HepG2 (cell line): ENCODE results near the gene PAK2. TPM values are rescaled to one million over a fixed set of nuclear protein-coding genes. Genes with fewer than 3 reads are reported as not detected.

Experiments used
- ATF7 ChIP-seq, 2 experiments: fragments of 450-650 bp in 1 of 2; sonication (generic) in 1 of 2; formaldehyde crosslinking in 1 of 2; IDR thresholded peaks; 2 replicates each; pipeline versions ENCODE4 v1.4.0 to v1.6.1; 2016 to 2020; ENCODE audit warnings: antibody characterized with exemption in 1 of 2, mild to moderate bottlenecking in 1 of 2, missing genetic modification reagents in 1 of 2
- CBX5 ChIP-seq: sonication (generic); formaldehyde crosslinking; IDR thresholded peaks from 2 replicates; pipeline ENCODE4 v1.4.0; 2020; ENCODE audit warnings: missing genetic modification reagents, borderline replicate concordance
- CENPX ChIP-seq: sonication (generic); formaldehyde crosslinking; IDR thresholded peaks from 2 replicates; pipeline ENCODE4 v1.9.0; 2021; ENCODE audit warnings: mild to moderate bottlenecking, missing genetic modification reagents, moderate library complexity
- FLYWCH1 ChIP-seq: sonication (generic); formaldehyde crosslinking; IDR thresholded peaks from 2 replicates; pipeline ENCODE4 v1.8.1; 2023; ENCODE audit warnings: mild to moderate bottlenecking, missing genetic modification reagents
- FOXO1 ChIP-seq: sonication (generic); formaldehyde crosslinking; IDR thresholded peaks from 2 replicates; pipeline ENCODE4 v1.4.0; 2020; ENCODE audit warnings: missing genetic modification reagents
- MED1 ChIP-seq: sonication (generic); formaldehyde crosslinking; IDR thresholded peaks from 2 replicates; pipeline ENCODE4 v1.4.0; 2020; ENCODE audit warnings: missing genetic modification reagents
- NR2F1 ChIP-seq, 2 experiments: fragments of 450-650 bp in 1 of 2; formaldehyde crosslinking in 1 of 2; IDR thresholded peaks; 2 replicates each; pipeline versions ENCODE4 v1.5.0 to v1.6.1; 2016 to 2020; ENCODE audit warnings: mild to moderate bottlenecking in 1 of 2, missing compliant biosample characterization in 1 of 2, missing genetic modification reagents in 1 of 2, moderate library complexity in 1 of 2
- PLRG1 ChIP-seq: fragments of 450-650 bp; conservative IDR thresholded peaks from 2 replicates; pipeline ENCODE4 v1.6.1; 2016
- SCMH1 ChIP-seq: sonication (generic); formaldehyde crosslinking; IDR thresholded peaks from 2 replicates; pipeline ENCODE4 v1.9.0; 2021; ENCODE audit warnings: missing genetic modification reagents, mild to moderate bottlenecking, borderline replicate concordance
- SETDB1 ChIP-seq: sonication (generic); formaldehyde crosslinking; IDR thresholded peaks from 2 replicates; pipeline ENCODE4 v1.5.1; 2020; ENCODE audit warnings: missing genetic modification reagents, mild to moderate bottlenecking, borderline replicate concordance
- SP5 ChIP-seq: IDR thresholded peaks from 2 replicates; pipeline ENCODE4 v1.6.1; 2016; ENCODE audit warnings: low read depth, borderline replicate concordance
- SRSF9 ChIP-seq: fragments of 200-400 bp; formaldehyde crosslinking; IDR thresholded peaks from 2 replicates; pipeline ENCODE4 v1.6.1; 2018; ENCODE audit warnings: borderline replicate concordance, mild to moderate bottlenecking, low read depth, low read length; ENCODE audit not compliant: insufficient read depth, poor library complexity, severe bottlenecking
- TAF15 ChIP-seq: fragments of 200-400 bp; formaldehyde crosslinking; IDR thresholded peaks from one replicate; pipeline ENCODE4 v1.6.1; 2018; ENCODE audit warnings: mild to moderate bottlenecking, low read depth, low read length; ENCODE audit not compliant: poor library complexity, severe bottlenecking
- ZNF367 ChIP-seq: sonication (generic); formaldehyde crosslinking; IDR thresholded peaks from 2 replicates; pipeline ENCODE4 v1.4.0; 2020; ENCODE audit warnings: missing genetic modification reagents, borderline replicate concordance
- ZNF746 ChIP-seq: sonication (generic); formaldehyde crosslinking; IDR thresholded peaks from 2 replicates; pipeline ENCODE4 v1.8.0; 2022; ENCODE audit warnings: mild to moderate bottlenecking, missing genetic modification reagents
- ZSCAN22 ChIP-seq: sonication (generic); formaldehyde crosslinking; IDR thresholded peaks from 2 replicates; pipeline ENCODE4 v1.4.0; 2020; ENCODE audit warnings: mild to moderate bottlenecking, missing genetic modification reagents
- polyA plus RNA-seq, 8 experiments: library from polyadenylated mRNA; depleted of rRNA in 3 of 8; stranded (reverse) in 7 of 8; unstranded in 1 of 8; fragments of >200 nt; fragmentation: Illumina TruSeq in 4 of 8; extraction: Trizol in 4 of 8; gene quantifications; 2 replicates each; pipeline versions ENCODE4 v1.2.1 to v1.2.3, GENCODE V29; 2011 to 2016; ENCODE audit warnings: low read depth in 4 of 8, missing spikeins in 1 of 8, mixed read lengths in 1 of 8; ENCODE audit not compliant: insufficient read depth in 1 of 8
- total RNA-seq, 5 experiments: library from RNA; depleted of rRNA; stranded (reverse); fragments of >200 nt; fragmentation: Illumina TruSeq; extraction: Trizol; gene quantifications; 2 replicates each; pipeline ENCODE4 v1.2.3, GENCODE V29; 2016; ENCODE audit warnings: low read depth in 1 of 5
- TF ChIP-seq, protein P1 (sequence below): sonication (generic); formaldehyde crosslinking; IDR thresholded peaks from 2 replicates; pipeline ENCODE4 v1.4.0; 2020; ENCODE audit warnings: missing genetic modification reagents
- TF ChIP-seq, protein P2 (sequence below): IDR thresholded peaks from 2 replicates; pipeline ENCODE4 v1.6.1; 2016; ENCODE audit warnings: missing compliant biosample characterization, missing genetic modification reagents, borderline replicate concordance
- TF ChIP-seq, protein P3 (sequence below): fragments of 450-650 bp; IDR thresholded peaks from 2 replicates; pipeline ENCODE4 v1.6.1; 2017
- TF ChIP-seq, protein P4 (sequence below): sonication (generic); formaldehyde crosslinking; IDR thresholded peaks from 2 replicates; pipeline ENCODE4 v1.4.0; 2020; ENCODE audit warnings: mild to moderate bottlenecking, low read depth, missing genetic modification reagents

PAK2 gene
- total and polyA plus RNA-seq, 2 of the 13 experiments (the other 11 are each of a cell fraction or from before 2014, with no cell fraction given): 23.0 to 24.7 TPM

DNA sequence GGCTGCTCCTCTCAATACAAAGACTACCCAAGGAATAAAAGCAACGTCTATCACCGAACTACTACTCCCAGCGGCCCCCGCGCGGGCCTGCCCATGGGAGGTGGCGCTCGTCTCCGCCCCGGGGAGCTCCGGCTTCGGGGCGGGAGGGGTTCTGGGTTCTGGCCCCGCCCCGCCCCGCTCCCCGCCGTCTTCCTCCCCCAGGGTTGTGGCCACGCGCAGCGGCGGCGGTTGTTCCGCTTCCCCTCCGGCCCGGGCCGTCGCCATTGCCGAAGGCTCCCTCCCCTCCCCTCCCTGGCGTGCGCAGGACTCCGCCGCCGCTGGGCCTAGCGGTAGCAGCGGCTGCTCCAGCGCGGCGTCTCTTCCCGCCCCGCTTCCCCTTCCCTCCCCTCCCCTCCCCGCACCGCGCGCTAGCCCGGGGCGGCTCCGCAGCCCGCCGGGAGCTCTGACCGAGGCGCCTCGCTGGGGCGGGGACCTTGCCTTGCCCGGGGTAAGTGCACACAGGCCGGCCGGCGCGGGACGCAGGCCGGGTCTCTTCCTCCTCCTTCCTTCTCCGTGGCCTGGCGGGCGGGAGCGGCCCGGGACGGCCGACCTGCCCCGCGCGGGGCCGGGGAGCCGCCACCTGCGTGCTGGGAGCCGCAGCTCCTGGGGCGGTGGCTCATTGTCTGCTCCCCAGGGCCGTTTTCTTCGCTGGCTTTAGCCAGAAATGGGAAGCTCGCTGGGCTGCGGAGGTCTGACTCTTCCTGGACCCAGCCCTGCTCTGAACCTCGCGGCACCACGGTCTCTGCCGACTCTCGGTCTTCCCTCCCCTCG, at the start of gene PAK2 (continued):
- TF ChIP-seq, protein P1, sequence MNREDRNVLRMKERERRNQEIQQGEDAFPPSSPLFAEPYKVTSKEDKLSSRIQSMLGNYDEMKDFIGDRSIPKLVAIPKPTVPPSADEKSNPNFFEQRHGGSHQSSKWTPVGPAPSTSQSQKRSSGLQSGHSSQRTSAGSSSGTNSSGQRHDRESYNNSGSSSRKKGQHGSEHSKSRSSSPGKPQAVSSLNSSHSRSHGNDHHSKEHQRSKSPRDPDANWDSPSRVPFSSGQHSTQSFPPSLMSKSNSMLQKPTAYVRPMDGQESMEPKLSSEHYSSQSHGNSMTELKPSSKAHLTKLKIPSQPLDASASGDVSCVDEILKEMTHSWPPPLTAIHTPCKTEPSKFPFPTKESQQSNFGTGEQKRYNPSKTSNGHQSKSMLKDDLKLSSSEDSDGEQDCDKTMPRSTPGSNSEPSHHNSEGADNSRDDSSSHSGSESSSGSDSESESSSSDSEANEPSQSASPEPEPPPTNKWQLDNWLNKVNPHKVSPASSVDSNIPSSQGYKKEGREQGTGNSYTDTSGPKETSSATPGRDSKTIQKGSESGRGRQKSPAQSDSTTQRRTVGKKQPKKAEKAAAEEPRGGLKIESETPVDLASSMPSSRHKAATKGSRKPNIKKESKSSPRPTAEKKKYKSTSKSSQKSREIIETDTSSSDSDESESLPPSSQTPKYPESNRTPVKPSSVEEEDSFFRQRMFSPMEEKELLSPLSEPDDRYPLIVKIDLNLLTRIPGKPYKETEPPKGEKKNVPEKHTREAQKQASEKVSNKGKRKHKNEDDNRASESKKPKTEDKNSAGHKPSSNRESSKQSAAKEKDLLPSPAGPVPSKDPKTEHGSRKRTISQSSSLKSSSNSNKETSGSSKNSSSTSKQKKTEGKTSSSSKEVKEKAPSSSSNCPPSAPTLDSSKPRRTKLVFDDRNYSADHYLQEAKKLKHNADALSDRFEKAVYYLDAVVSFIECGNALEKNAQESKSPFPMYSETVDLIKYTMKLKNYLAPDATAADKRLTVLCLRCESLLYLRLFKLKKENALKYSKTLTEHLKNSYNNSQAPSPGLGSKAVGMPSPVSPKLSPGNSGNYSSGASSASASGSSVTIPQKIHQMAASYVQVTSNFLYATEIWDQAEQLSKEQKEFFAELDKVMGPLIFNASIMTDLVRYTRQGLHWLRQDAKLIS (CRISPR knock-in tag): no peak
- TF ChIP-seq, protein P2, sequence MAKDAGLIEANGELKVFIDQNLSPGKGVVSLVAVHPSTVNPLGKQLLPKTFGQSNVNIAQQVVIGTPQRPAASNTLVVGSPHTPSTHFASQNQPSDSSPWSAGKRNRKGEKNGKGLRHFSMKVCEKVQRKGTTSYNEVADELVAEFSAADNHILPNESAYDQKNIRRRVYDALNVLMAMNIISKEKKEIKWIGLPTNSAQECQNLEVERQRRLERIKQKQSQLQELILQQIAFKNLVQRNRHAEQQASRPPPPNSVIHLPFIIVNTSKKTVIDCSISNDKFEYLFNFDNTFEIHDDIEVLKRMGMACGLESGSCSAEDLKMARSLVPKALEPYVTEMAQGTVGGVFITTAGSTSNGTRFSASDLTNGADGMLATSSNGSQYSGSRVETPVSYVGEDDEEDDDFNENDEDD (CRISPR knock-in tag): no peak
- TF ChIP-seq SETDB1: no peak
- peak; percentile 45; the same call in 1 of the 2 replicates for TF ChIP-seq CBX5 (CRISPR knock-in tag)
- TF ChIP-seq ZNF367 (CRISPR knock-in tag): peak; percentile 77; the same call in 1 of the 2 replicates
- no peak for TF ChIP-seq TAF15
- TF ChIP-seq SRSF9: no peak
- TF ChIP-seq FLYWCH1 (CRISPR knock-in tag): no peak
- TF ChIP-seq CENPX (CRISPR knock-in tag): no peak
- TF ChIP-seq, protein P3, sequence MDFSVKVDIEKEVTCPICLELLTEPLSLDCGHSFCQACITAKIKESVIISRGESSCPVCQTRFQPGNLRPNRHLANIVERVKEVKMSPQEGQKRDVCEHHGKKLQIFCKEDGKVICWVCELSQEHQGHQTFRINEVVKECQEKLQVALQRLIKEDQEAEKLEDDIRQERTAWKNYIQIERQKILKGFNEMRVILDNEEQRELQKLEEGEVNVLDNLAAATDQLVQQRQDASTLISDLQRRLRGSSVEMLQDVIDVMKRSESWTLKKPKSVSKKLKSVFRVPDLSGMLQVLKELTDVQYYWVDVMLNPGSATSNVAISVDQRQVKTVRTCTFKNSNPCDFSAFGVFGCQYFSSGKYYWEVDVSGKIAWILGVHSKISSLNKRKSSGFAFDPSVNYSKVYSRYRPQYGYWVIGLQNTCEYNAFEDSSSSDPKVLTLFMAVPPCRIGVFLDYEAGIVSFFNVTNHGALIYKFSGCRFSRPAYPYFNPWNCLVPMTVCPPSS: no peak
- no peak for TF ChIP-seq ATF7 (IDR thresholded peaks at IDR 0.05)
- TF ChIP-seq ATF7 (CRISPR knock-in tag; IDR thresholded peaks at IDR 0.05): no peak
- TF ChIP-seq SCMH1 (CRISPR knock-in tag): no peak
- no peak for TF ChIP-seq PLRG1
- no peak for TF ChIP-seq NR2F1 (CRISPR knock-in tag; IDR thresholded peaks at IDR 0.05)
- TF ChIP-seq FOXO1: peak; percentile 42; the same call in 1 of the 2 replicates
- TF ChIP-seq, protein P4, sequence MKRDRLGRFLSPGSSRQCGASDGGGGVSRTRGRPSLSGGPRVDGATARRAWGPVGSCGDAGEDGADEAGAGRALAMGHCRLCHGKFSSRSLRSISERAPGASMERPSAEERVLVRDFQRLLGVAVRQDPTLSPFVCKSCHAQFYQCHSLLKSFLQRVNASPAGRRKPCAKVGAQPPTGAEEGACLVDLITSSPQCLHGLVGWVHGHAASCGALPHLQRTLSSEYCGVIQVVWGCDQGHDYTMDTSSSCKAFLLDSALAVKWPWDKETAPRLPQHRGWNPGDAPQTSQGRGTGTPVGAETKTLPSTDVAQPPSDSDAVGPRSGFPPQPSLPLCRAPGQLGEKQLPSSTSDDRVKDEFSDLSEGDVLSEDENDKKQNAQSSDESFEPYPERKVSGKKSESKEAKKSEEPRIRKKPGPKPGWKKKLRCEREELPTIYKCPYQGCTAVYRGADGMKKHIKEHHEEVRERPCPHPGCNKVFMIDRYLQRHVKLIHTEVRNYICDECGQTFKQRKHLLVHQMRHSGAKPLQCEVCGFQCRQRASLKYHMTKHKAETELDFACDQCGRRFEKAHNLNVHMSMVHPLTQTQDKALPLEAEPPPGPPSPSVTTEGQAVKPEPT (CRISPR knock-in tag): no peak; the same call in 1 of the 2 replicates
- TF ChIP-seq MED1 (CRISPR knock-in tag): peak; percentile 54; the same call in 1 of the 2 replicates
- no peak for TF ChIP-seq ZSCAN22 (CRISPR knock-in tag)
- TF ChIP-seq SP5 (CRISPR knock-in tag): peak; percentile 62; the same call in 1 of the 2 replicates
- no peak; the same call in 1 of the 2 replicates for TF ChIP-seq ZNF746 (CRISPR knock-in tag)
